HG03175 (cell line): ENCODE results near the gene SHLD1.

Source experiments
- ATAC-seq: cut with Tn5 transposase; IDR thresholded peaks from one replicate; pipeline ENCODE4 v1.9.1; 2021; ENCODE audit warnings: mild to moderate bottlenecking, moderate library complexity; ENCODE audit not compliant: unreplicated experiment

SHLD1 gene

GRCh38 chr20:5810800-5811422 is 60.7 kb downstream of the SHLD1 start:
- ATAC-seq = no peak

- no peak for ATAC-seq
Observed at GRCh38 chr20:5811746-5812145, 61.5 kb downstream of the SHLD1 start.

GRCh38 chr20:5818346-5818681 is 68.1 kb downstream of the SHLD1 start:
- no peak for ATAC-seq

GRCh38 chr20:5820738-5821137 is 70.5 kb downstream of the SHLD1 start:
- no peak for ATAC-seq

- no peak for ATAC-seq
Observed at GRCh38 chr20:5821627-5822215, 71.5 kb downstream of the SHLD1 start.

- no peak for ATAC-seq
Observed at GRCh38 chr20:5822569-5822968, 72.4 kb downstream of the SHLD1 start.

- no peak for ATAC-seq
Observed at GRCh38 chr20:5825130-5825719, 75.0 kb downstream of the SHLD1 start.

GRCh38 chr20:5827098-5827853 is 77.1 kb downstream of the SHLD1 start:
- no peak for ATAC-seq

- no peak for ATAC-seq
Observed at GRCh38 chr20:5827861-5828260, 77.7 kb downstream of the SHLD1 start.

GRCh38 chr20:5829241-5829809 is 79.1 kb downstream of the SHLD1 start:
- ATAC-seq = no peak

GRCh38 chr20:5831539-5832237 is 81.5 kb downstream of the SHLD1 start:
- no peak for ATAC-seq

- ATAC-seq = no peak
Observed at GRCh38 chr20:5833309-5833941, 83.2 kb downstream of the SHLD1 start.

- no peak for ATAC-seq
Observed at GRCh38 chr20:5834436-5835005, 84.3 kb downstream of the SHLD1 start.

- ATAC-seq = no peak
Observed at GRCh38 chr20:5835321-5835821, 85.2 kb downstream of the SHLD1 start.

GRCh38 chr20:5835871-5836270 is 85.7 kb downstream of the SHLD1 start:
- ATAC-seq = no peak

GRCh38 chr20:5836569-5836968 is 86.4 kb downstream of the SHLD1 start:
- ATAC-seq = no peak

- no peak for ATAC-seq
Observed at GRCh38 chr20:5840411-5841002, 90.3 kb downstream of the SHLD1 start.

GRCh38 chr20:5841522-5841921 is 91.3 kb downstream of the SHLD1 start:
- no peak for ATAC-seq

GRCh38 chr20:5842465-5842864 is 92.3 kb downstream of the SHLD1 start:
- ATAC-seq = no peak
